Natural killer cell (primary cell): ENCODE measurements around the gene GALNT9. TPM values are rescaled to one million over a fixed set of nuclear protein-coding genes. Genes with fewer than 3 reads are reported as not detected.
"Not testable (repeated sequence)": the region's sequence is repeated elsewhere in the genome, so short reads cannot be mapped to it uniquely, and the experiment has no call there.

ENCODE experiments used
- ATAC-seq, 3 donors: fragments of 150-1000 bp in 2 of 3; fragments of 200-7000 bp in 1 of 3; cut with Tn5 transposase; 1 replicate in 1 of 3; 2 replicates in 2 of 3; pipeline ENCODE4 v1.10.0; 2021; ENCODE audit warnings: mild to moderate bottlenecking in 2 of 3, moderate library complexity in 2 of 3
- DNase-seq, 2 donors: peaks; one replicate each; pipeline versions ENCODE4 v3.0.0 to v3.0.0-alpha.2; 2013 to 2021; ENCODE audit warnings: mixed read lengths in 1 of 2
- H3K27ac ChIP-seq: one replicate; pipeline ENCODE4 v1.5.1; 2013; ENCODE audit warnings: mild to moderate bottlenecking, low read length
- H3K27me3 ChIP-seq: one replicate; pipeline ENCODE4 v1.6.1; 2013; ENCODE audit warnings: low read length; ENCODE audit not compliant: control insufficient read depth, insufficient read depth
- H3K36me3 ChIP-seq: one replicate; pipeline ENCODE4 v1.6.1; 2013; ENCODE audit warnings: low read length; ENCODE audit not compliant: control insufficient read depth, insufficient read depth
- H3K4me1 ChIP-seq: one replicate; pipeline ENCODE4 v1.6.1; 2013; ENCODE audit warnings: low read length; ENCODE audit not compliant: control insufficient read depth, insufficient read depth
- H3K4me3 ChIP-seq: one replicate; pipeline ENCODE4 v1.5.1; 2013; ENCODE audit warnings: low read length
- H3K9me3 ChIP-seq: one replicate; pipeline ENCODE4 v1.6.1; 2013; ENCODE audit warnings: low read length; ENCODE audit not compliant: control insufficient read depth, insufficient read depth
- H3K27ac Mint-ChIP-seq, 2 donors: one replicate each; pipeline ENCODE4 v1.8.0; 2022; ENCODE audit warnings: mild to moderate bottlenecking in 2 of 2, mixed read lengths in 2 of 2, moderate library complexity in 1 of 2
- H3K27me3 Mint-ChIP-seq, 2 donors: one replicate each; pipeline ENCODE4 v1.8.0; 2022; ENCODE audit warnings: low read depth in 2 of 2, mixed read lengths in 2 of 2
- H3K36me3 Mint-ChIP-seq: one replicate; pipeline ENCODE4 v1.8.0; 2022; ENCODE audit warnings: mixed read lengths
- H3K4me1 Mint-ChIP-seq, 2 donors: one replicate each; pipeline ENCODE4 v1.8.0; 2022; ENCODE audit warnings: mixed read lengths in 2 of 2
- H3K4me3 Mint-ChIP-seq: one replicate; pipeline ENCODE4 v1.8.0; 2022; ENCODE audit warnings: mild to moderate bottlenecking, moderate library complexity, mixed read lengths
- H3K9me3 Mint-ChIP-seq, 2 donors: one replicate each; pipeline ENCODE4 v1.8.0; 2022; ENCODE audit warnings: mixed read lengths in 2 of 2
- WGBS: methylation state at CpG from one replicate; pipeline ENCODE4 v1.1.7; 2013; ENCODE audit warnings: missing lambda C conversion rate; ENCODE audit not compliant: insufficient coverage; 5-methylcytosine and 5-hydroxymethylcytosine counted together
- intact Hi-C: fragments of 100-400 bp; cut with micrococcal nuclease; formaldehyde crosslinking; loops from one replicate; pipeline ENCODE4 v1.14.2; 2022
- total RNA-seq, 4 donors: library from RNA; stranded (reverse); fragments of 120-200 nt in 1 of 4; gene quantifications; one replicate each; pipeline versions ENCODE4 v1.2.3 to v1.2.4, GENCODE V29; 2013 to 2022
- TF ChIP-seq, protein P1 (sequence below): fragments of 200-600 bp; IDR thresholded peaks from one replicate; pipeline ENCODE4 v1.8.0; 2022; ENCODE audit warnings: antibody characterized with exemption

GALNT9 gene
- total RNA-seq, 3 donors from 2014 or later (not counting 1 experiment from before 2014, with no cell fraction given): not detected

DNA sequence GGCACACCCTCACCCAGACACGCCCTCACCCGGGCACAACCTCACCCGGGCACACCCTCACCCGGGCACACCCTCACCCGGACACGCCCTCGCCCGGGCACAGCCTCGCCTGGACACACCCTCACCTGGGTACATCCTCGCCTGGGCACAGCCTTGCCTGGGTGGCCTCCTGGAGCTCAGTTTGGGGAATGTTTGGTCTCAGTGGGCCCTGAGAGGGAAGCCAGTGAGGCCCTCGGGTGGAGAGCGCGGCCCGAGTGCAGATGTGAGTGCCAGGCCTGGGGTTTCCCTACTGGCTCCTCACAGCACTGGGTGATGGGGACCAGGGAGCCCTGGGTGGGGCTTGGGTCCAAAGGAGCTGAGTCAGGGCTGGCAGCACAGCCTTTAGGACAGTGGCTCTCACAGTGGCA is 23.8 kb downstream of the GALNT9 start:
- Histone ChIP-seq H3K27ac (no peak overlapping the region), H3K9me3 (no peaks in the 10 kb centered on the region), H3K4me1 (no peaks in the 10 kb centered on the region), H3K36me3 (no peaks in the 10 kb centered on the region), H3K4me3 (no peak overlapping the region), H3K27me3 (no peaks in the 10 kb centered on the region)
- H3K27me3 Mint-ChIP-seq: peaks cover 0 to 4% of the 10 kb centered on the region in 2 donors
- ATAC-seq (no peak), DNase-seq (no peak)
- TF ChIP-seq, protein P1, sequence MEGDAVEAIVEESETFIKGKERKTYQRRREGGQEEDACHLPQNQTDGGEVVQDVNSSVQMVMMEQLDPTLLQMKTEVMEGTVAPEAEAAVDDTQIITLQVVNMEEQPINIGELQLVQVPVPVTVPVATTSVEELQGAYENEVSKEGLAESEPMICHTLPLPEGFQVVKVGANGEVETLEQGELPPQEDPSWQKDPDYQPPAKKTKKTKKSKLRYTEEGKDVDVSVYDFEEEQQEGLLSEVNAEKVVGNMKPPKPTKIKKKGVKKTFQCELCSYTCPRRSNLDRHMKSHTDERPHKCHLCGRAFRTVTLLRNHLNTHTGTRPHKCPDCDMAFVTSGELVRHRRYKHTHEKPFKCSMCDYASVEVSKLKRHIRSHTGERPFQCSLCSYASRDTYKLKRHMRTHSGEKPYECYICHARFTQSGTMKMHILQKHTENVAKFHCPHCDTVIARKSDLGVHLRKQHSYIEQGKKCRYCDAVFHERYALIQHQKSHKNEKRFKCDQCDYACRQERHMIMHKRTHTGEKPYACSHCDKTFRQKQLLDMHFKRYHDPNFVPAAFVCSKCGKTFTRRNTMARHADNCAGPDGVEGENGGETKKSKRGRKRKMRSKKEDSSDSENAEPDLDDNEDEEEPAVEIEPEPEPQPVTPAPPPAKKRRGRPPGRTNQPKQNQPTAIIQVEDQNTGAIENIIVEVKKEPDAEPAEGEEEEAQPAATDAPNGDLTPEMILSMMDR: no peak
- no peak overlapping the region for H3K4me3 Mint-ChIP-seq
- no peaks in the 10 kb centered on the region for H3K9me3 Mint-ChIP-seq
- 89% methylated on average over 14 of the region's 14 CpGs for WGBS
- no peaks in the 10 kb centered on the region for H3K4me1 Mint-ChIP-seq
- H3K36me3 Mint-ChIP-seq: no peaks in the 10 kb centered on the region
- H3K27ac Mint-ChIP-seq: no peak overlapping the region
- intact Hi-C loops: no loop called here

DNA sequence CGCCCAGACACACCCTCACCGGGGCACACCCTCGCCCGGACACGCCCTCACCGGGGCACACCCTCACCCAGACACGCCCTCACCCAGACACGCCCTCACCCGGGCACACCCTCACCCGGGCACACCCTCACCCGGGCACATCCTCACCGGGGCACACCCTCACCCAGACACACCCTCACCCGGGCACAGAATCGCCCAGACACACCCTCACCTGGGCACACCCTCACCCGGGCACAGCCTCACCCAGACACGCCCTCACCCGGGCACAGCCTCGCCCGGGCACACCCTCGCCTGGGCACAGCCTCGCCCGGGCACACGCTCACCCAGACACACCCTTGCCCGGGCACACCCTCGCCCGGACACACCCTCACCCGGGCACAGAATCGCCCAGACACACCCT is 24.5 kb downstream of the GALNT9 start:
- H3K9me3 Mint-ChIP-seq, H3K27ac ChIP-seq, DNase-seq, H3K27me3 ChIP-seq, ATAC-seq, intact Hi-C loops, H3K36me3 ChIP-seq, H3K27me3 Mint-ChIP-seq, H3K4me3 Mint-ChIP-seq, H3K27ac Mint-ChIP-seq, H3K4me1 ChIP-seq, H3K4me1 Mint-ChIP-seq, H3K4me3 ChIP-seq, H3K36me3 Mint-ChIP-seq, H3K9me3 ChIP-seq: not testable (repeated sequence)
- WGBS: no CpG with 5 or more reads among the region's 28 CpGs

DNA sequence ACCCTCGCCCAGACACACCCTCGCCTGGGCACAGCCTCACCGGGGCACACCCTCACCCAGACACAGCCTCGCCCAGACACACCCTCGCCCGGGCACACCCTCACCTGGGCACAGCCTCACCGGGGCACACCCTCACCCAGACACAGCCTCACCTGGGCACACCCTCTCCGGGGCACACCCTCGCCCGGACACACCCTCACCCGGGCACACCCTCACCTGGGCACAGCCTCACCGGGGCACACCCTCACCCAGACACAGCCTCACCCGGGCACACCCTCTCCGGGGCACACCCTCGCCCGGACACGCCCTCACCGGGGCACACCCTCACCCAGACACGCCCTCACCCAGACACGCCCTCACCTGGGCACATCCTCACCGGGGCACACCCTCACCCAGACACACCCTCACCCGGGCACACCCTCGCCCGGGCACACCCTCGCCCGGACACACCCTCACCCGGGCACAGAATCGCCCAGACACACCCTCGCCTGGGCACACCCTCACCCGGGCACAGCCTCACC is 25.5 kb downstream of the GALNT9 start:
- ATAC-seq, H3K27me3 ChIP-seq, H3K36me3 ChIP-seq, H3K27ac ChIP-seq, H3K36me3 Mint-ChIP-seq, H3K27me3 Mint-ChIP-seq, H3K27ac Mint-ChIP-seq, H3K4me3 ChIP-seq, H3K9me3 Mint-ChIP-seq, H3K4me1 Mint-ChIP-seq, intact Hi-C loops, H3K4me3 Mint-ChIP-seq, H3K4me1 ChIP-seq, DNase-seq, H3K9me3 ChIP-seq: not testable (repeated sequence)
- WGBS: no CpG with 5 or more reads among the region's 30 CpGs

DNA sequence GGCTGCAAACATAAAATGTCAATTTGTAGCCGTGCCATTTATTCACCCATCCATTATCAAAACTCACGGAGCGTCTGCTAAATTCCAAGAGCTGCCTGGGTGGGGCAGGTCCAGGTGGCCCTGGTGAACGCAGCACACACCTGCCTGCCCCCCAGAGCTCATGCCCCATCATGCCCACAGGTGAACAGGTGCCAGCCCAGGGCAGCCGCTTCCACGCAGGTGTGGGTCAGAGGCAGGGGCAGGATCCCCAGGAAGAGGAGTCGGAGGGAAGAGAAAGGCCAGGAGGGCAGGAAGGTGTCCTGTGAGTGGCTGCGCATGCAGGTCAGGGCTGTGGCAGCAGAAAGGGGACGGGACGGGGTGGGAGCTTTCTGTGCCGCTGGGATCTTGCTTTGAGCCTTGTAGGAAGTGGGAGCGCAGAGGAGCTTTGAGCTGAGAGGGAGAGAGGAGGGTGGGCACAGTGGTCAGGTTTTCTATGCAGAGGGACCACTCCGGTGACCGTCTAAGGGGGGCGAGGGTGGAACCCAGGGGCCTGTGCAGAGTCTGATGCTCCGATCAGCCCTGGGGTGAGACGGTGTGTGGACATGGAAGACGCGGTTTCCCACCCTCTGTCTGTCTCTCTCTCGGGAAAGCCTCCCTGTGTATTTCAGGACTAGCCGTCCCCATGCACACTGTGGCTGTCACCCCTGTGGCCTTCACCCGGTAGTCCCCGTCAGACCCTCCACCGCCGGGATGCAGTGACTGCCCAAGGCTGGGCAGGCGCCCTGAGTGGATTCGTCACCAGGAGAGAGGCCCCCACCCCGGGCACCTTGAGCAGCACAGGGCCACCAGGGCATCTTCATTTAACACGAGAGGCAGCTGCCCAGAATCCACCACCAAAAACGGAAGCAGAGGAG is 26.7 kb downstream of the GALNT9 start:
- DNase-seq (no peak), ATAC-seq (no peak)
- H3K4me1 ChIP-seq: no peaks in the 10 kb centered on the region
- intact Hi-C loops: no loop called here
- H3K36me3 ChIP-seq: no peaks in the 10 kb centered on the region
- H3K9me3 ChIP-seq: no peaks in the 10 kb centered on the region
- H3K27me3 Mint-ChIP-seq: peaks cover 0 to 4% of the 10 kb centered on the region in 2 donors
- H3K4me1 Mint-ChIP-seq: no peaks in the 10 kb centered on the region
- no peaks in the 10 kb centered on the region for H3K27me3 ChIP-seq
- H3K4me3 ChIP-seq: no peak overlapping the region
- WGBS: 82% methylated on average over 30 of the region's 30 CpGs
- TF ChIP-seq, protein P1: no peak
- H3K4me3 Mint-ChIP-seq: no peak overlapping the region
- no peaks in the 10 kb centered on the region for H3K9me3 Mint-ChIP-seq
- no peak overlapping the region for H3K27ac Mint-ChIP-seq
- no peak overlapping the region for H3K27ac ChIP-seq
- no peaks in the 10 kb centered on the region for H3K36me3 Mint-ChIP-seq
